ENCODE measurements around the gene SEC24C.
"Not testable (repeated sequence)": the region's sequence is repeated elsewhere in the genome, so short reads cannot be mapped to it uniquely, and the experiment has no call there.

SEC24C gene

DNA sequence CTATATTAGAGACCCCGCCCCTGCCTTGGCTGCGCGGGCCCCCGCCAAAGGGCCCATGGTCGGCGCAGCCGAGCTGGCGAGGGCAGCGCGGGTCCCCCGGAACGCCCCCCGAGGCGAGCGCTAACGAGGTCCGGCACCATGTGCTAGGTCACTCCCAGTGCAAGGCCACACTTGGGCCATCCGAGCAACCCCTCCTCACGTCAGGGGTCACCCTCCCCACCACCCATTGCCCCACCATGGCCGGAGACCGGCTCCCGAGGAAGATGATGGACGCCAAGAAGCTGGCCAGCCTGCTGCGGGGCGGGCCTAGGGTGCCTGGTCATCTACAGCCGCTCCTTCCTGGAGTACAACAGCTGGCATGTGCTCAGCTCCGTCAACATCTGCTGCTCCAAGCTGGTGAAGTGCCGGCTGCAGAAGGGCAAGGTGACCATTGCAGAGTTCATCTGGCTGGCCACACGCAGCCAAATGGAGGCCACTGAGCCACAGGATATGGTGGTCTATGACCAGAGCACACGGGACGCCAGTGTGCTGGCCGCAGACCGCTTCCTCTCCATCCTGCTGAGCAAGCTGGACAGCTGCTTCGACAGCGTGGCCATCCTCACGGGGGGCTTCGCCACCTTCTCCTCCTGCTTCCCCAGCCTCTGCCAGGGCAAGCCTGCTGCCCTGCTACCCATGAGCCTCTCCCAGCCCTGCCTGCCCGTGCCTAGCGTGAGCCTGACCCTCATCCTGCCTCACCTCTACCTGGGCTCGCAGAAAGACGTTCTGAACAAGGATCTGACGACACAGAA lies 12.4 kb upstream of the SEC24C start:
- DNase-seq = no peak

DNA sequence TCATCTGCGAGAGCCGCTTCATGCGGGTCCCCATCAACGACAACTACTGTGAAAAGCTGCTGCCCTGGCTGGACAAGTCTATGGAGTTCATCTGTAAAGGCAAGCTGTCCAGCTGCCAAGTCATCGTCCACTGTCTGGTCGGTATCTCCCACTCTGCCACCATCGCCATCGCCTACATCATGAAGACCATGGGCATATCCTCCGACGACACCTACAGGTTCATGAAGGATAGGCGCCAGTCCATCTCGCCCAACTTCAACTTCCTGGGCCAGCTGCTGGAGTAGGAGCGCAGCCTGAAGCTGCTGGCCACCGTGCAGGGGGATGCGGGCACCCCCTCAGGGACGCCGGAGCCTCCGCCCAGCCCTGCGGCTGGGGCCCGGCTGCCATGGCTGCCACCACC lies 11.7 kb upstream of the SEC24C start:
- no peak for DNase-seq

DNA sequence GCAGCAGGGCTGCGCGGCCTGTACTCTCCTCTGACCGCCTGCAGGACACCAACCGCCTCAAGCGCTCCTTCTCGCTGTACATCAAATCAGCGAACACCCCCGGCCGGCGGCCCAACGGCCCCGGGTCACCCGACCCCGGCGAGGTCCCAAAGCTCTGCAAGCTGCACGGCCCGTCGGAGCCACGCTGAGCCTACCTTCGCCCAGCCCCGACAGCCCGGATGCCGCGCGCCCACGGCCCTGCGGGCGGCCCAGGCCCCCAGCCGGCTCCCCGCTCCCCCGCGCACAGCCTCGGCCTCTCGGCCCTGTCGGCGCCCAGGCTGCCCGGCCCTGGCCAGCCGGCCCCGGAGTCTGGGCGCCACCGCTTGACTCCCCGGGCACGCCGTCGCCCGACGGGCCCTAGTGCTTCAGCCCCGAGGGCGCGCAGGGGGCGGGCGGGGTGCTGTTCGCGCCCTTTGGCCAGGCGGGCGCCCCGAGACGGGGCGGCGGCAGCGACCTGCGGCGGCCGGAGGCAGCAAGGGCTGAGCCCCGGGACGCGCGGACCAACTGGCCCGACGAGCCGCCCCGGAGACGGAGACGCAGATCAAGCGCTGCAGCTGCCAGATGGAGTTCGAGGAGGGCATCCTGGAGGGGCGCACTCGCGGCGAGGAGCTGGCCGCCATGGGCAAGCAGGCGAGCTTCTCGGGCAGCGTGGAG lies 11.1 kb upstream of the SEC24C start:
- DNase-seq = no peak

DNA sequence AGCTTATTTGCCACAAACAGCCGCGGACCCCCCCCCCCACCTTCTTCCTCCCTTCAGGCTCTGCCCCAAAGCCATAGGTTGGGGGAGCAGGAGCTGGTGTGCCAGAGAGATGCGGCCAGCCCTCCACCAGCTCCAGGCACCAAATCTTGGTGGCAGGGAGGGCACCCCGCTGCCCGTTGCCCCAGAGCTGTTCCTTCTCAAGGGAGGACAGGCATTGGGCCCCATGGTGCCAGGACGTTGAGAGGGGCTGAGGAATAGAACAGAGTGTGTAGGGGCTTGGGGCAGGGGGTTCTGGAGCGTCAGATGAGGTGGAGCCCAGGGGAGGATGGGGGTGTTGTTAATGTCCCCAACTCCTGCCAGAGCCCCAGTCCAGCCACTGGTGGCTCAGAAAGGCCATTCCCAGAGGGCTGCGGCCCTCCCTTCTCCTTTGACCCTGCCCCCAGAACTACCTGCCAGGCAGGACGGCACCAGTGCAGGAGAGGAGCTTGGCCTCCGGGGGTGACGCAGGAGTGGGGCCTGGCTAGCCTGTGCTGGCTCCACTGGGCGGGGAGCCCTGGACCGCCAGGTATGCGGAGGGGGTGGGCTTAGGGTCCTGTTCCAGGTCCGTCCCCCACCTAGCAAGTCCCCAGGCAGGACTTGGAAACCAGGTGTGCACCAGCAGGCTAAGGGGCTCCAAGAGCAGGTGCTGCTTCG lies 10.0 kb upstream of the SEC24C start:
- DNase-seq = no peak

DNA sequence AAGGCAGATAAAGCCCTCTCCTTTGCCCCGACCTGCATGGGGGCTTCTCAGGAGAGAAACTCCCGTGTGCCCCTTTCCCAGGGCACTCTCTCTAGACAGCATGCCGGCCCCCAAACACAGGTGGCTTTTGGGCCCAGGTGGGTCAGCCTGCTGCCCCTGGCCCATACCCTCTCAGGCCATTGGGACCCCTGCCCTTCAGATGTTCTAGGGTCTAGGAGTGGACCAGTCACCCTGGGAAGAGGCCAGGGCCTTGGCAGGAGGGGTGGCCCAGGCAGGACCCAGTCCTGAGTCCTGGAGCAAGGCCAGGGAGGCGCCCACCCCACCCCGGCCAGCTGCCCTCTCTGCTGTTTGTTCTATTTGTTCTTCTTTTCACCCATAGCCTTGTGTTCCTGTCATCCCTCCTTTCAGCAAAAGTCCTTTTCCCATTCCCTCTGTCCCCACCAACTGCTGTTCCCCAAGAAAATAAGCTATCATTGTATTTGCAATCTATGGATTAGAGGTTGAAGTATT lies 9.3 kb upstream of the SEC24C start:
- DNase-seq = no peak

DNA sequence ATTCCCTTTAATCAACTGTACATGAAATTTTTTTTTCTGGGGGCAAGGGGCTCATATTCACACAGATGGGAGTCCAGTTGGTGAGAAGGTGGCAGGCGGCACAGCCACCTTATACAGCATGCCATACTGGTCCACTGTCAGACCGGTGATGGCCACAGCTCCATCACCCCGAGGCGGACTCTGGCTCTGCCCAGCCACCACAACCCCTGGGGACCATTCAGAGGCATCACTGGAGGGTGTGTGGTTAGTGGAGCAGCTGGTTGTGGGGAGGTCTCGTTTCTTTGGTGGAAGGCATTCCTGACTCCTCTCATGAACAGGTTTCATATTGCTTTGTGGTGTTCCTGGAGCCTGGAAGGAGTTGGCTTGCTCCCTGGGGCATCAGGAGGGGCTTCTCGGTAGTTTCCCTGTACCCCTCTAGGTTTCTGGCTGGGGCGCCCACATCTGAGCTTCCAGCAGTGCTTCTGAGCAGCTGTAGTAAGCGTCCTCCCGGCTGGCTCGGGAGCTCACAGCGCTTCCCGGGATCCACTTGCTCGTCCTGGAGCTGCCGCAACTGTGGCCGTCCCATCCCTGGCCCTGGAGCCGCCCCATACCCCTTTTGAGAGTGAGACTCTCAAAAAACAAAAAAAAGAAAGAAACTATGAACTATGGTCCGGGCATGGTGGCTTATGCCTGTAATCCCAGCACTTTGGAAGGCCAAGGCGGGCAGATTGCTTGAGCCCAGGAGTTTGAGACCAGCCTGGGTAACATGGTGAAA lies 3.5 kb upstream of the SEC24C start:
- DNase-seq = not testable (repeated sequence)

DNA sequence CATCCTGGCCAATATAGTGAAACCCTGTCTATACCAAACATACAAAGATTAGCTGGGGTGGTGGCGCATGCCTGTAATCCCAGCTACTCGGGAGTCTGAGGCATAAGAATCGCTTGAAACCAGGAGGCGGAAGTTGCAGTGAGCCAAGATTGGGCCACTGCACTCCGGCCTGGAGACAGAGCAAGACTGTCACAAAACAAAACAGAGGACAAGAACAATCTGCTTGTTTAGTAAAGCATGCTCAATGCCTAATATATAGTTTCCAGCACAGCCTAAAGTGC lies 1.8 kb upstream of the SEC24C start:
- DNase-seq = no peak

DNA sequence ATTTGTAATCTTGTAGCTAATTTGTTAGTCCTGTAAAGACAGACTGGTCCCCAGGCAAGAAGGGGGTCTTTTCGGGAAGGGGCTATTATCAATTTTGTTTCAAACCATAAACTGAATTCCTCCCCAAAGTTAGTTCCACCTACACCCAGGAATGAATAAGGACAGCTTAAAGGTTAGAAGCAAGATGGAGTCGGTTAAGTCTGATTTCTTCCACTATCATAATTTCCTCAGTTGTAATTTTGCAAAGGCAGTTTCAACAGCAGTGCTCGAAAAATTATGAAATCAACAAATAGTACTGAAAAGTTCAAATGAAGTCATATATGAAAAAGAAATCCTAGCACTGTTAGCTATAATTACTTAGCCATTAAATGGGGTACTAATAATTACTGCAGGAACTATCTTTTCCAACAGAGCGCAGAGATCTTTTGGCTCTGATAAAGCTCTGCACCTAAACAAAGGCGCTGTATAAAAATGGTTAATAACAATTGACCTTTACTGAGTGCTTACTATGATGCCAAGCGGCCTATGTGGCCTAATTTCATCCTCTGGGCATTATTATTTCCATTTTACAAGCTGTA lies 756 bp upstream of the SEC24C start:
- DNase-seq = no peak

DNA sequence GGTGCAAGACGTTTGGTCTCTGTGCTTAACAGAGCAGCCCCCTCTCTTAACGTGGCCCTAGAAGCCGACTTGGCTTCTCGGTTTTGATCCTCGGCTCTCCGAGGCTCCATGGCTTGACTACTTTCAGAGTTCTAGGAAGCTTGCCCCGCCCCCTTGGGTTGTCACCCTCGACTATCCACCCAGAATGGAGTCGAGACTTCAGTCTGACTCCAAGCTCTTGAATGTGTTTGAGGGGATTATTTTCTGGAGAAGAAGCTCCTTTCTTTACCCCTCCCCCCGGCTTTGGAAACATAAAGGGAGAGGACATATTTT lies 448 bp downstream of the SEC24C start:
- DNase-seq = no peak

DNA sequence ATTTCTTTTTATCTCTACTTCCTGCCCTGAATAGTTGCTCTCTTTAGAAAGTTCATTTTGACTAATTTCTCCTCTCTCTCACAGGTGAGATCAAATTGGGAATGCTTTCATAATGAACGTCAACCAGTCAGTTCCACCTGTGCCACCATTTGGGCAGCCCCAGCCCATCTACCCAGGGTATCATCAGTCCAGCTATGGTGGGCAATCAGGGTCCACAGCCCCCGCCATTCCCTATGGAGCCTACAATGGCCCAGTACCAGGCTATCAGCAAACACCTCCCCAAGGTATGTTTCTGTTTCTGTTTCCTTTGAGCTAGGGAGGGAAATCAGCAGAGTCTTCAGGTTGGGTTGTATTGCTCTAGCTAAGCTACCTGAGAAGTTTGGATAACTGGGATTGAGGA lies 2.5 kb downstream of the SEC24C start:
- DNase-seq = no peak

DNA sequence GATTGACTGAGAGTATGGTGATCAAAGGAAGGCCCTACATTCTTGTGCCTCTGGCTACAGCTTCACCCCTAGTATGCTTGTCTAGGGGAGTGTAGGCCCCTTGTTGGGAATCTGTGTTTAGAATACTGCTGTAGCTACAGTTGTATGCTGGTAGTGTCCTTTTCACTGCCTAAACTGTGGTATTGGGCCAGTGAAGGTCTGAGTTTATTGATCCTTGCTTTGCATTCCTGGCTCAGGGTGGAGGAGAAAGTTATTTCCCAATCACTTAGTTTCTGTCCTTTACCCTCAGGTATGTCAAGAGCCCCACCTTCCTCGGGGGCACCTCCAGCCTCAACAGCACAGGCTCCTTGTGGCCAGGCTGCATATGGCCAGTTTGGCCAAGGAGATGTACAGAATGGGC lies 6.6 kb downstream of the SEC24C start:
- no peak for DNase-seq

DNA sequence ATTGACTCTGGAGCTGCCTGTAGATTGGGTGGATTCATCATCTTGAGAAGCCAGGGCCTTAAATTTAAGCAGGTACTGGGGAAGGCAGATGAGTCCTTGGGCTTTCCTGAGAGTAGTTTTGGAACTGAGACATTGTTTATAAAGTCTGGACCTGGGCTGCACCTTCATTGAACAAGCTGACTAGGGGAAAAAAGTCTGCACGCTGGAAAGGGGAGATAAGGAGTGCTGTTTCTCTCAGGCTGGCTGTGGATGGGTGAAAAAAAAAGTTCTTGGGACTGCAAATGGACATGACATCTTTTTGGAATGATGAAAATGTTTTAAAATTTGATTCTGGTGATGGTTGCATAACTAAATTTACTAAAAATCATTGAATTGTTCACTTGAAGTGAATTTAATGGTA lies 12.0 kb downstream of the SEC24C start:
- no peak for DNase-seq

DNA sequence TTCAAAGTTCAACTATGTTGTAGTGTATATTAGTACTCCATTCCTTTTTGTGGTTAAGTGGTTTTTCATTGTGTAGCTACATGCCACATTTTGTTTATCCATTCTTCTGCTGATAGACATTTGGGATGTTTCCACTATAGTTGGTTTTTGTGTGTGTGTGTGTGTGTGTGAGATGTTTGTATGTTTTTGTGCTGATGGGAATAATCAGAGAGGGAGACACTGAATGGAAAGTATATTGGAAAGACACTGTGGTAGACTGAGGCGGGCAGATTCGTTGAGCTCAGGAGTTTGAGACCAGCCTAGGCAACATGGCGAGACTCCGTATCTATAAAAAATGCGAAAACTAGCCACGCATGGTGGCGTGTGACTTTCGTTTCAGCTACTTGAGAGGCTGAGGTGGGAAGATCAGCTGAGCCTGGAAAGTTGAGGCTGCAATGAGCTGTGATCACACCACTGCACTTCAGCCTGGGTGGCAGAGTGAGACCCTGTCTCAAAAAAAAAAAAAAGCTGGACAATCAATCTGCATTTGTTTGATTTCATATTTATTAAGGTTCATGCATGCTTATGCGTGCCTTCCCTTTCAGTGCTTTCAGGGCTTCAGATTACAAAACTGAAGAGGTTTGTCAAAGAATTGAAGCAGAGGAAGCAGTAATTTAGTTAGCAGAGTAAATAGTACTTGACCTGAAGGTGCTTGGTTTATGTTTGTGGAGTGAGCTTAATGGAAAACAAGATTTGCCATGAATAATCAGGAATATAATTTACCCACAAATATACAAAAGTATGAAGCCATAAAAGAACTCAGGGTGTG lies 14.7 kb downstream of the SEC24C start:
- DNase-seq = no peak

DNA sequence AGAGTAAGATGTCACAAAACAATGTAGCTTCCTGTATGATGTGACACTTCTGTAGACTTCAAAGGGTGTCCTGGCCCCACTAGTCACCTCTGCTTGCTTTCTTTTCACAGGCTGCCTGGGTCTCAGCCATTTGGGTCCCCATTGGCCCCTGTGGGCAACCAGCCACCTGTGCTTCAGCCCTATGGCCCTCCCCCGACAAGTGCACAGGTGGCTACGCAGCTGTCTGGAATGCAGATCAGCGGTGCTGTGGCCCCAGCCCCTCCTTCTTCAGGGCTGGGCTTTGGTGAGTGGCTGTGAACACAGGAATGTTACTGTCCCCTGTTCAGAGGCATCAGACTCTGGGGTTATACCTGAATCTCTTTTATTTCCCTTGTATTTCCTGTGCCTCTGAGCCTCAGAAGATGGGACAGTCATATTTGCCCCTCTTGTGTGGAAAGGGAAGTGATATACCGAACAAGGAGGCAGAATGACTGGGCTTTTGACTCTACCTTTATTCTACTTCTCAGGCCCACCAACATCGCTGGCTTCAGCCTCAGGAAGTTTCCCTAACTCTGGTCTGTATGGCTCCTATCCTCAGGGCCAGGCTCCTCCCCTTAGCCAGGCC lies 15.4 kb downstream of the SEC24C start:
- DNase-seq = no peak

DNA sequence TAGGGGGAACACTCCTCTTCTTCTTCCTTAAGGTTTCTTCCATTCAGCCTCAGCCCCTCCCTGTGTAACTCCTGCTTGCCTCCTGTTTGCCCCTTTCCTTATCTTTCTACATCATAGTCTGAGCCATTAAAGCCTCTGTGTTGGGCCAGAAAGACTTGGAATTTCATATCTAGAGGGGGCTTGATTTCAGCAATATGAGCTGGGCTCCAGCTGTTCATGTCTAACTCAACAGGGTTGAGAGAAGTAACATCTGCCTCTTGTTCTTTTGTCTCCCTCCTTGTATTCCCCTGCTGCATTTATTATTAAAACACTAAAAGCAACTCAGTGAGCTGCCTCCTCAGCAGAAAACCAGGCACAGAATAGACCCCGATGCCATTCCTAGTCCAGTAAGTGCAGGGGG lies 17.6 kb downstream of the SEC24C start:
- no peak for DNase-seq

DNA sequence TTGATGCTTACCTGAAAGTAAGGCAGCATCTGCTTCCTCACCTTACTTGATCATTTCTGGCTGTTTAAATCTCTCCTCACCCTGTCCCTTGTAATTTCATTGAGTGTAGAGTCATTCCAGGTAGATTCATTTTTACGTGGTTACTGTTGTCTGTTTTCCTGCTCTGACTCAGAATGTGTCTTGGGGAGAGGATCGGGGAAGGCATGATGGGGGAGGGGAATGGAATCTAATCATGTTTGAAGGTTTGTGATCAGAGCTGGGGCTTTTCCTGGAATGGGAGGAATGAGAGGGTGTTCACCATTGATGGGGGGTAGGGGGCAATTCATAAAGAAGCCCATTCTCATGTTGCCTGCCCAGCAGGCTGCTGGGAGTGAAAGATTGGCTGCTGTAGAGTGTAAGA lies 18.7 kb downstream of the SEC24C start:
- no peak for DNase-seq

DNA sequence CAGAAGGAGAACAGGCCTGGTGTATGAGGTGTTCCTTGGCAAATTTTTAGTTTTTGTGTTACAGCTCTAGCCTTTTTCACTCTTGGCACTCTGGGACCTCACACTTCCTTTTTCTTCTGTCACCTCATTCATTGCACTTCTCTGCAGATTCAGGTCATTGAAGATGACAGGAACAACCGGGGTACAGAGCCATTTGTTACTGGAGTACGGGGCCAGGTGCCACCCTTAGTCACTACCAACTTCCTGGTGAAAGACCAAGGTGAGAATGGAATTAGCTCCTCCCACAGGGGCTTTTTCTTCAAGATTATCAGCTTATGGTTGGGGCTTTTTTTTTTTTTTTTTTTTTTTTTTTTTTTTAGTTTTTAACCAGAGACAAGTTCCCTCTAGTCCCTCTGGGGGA lies 19.2 kb downstream of the SEC24C start:
- no peak for DNase-seq

DNA sequence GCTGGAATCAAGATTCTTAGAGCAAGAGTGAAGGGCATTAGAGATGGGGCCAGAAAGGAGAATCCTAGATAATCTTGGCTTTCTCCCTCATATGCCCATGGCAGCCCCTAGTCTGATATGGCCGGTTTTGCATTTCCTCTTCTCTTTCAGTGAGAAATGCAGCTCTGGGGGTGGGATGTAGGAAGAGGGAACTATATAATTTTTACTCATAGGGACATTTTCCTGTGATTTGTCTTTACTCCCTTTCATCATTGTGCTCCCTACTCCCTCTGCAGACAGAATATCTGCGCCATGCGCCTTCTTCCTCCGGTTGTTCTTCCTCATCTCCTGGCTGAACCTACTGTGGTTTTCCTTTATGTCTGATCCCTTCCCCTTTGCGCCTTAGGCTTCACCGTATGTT lies 20.9 kb downstream of the SEC24C start:
- no peak for DNase-seq

DNA sequence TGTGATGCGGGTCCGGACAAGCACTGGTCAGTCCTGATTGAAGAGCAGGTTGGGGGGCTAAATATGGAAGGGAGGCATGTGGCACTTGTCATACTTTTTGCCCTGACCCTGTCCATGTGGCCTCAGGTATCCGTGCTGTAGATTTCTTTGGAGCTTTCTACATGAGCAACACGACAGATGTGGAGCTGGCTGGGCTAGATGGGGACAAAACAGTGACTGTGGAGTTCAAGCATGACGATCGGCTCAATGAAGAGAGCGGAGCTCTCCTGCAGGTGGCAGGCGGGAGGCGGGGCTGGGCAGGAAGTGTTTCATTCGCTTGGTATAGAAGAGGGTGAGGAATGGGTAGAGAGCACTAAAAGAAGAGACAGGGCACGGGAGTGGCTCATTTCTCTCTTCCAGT lies 24.7 kb downstream of the SEC24C start:
- no peak for DNase-seq

DNA sequence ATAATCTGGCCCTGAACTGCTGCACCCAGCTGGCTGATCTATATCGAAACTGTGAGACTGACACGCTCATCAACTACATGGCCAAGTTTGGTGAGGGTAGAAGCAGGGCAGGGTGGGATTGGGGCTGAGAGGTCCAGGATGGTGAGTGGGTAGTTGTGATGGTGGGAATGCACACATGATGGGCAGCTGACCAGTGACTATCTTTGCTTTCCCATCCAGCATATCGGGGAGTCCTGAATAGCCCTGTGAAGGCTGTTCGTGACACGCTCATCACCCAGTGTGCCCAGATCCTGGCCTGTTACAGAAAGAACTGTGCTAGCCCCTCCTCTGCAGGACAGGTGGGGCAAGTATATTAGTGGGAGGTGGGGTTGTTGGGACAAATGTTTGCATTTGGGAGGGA lies 25.2 kb downstream of the SEC24C start:
- DNase-seq = no peak

DNA sequence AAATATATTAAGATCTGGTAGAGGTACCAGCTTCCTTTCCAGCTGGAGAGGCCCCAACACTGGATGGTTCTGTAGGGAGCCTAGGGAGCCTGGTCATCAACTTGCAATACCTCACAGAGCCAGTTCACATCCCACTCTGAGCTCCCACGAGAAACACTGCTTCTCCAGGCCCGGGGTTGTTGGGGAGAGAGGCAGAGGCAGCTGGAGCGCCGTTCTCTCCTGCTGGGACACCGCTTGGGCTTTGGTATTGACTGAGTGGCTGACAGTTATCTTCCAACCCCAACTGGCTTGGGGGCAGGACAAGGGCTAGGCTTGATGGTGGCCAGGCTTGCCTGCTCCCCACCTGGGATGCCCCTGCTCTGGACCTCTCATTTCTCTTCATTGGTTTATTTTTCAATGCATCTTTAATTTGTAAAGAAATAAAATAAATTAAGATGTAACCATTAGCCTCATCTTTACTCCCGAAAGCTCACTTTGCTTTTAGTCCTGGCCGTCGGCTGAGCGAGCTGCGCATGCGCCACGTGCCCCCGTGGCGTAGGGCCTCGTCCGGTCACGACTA lies 27.6 kb downstream of the SEC24C start:
- peak; percentile 12 for DNase-seq

Measured in NCI-H1694 treated with DMSO at 0.1 percent for 48 hours (cell line).